ENCODE data around the gene SORT1.

Gene SORT1

DNA sequence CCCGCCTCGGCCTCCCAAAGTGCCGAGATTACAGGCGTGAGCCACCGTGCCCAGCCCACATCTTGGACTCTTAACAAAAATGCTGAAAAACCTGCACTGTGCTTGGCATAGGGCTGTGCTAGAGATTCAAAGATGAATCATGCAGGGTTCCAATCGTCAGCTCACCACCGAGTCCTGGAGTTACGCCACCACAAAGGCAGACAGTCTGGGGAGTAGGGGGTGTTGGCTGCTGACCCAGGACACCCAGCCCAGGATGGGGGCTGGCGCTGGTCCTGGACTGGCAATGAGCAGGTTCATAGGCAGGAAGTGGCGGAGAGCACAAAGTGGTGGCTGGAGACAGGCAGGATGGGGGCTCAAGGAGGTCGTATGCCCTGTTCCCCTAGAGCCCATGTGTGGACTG is 130.8 kb downstream of the SORT1 start:
- TF ChIP-seq, protein P1, sequence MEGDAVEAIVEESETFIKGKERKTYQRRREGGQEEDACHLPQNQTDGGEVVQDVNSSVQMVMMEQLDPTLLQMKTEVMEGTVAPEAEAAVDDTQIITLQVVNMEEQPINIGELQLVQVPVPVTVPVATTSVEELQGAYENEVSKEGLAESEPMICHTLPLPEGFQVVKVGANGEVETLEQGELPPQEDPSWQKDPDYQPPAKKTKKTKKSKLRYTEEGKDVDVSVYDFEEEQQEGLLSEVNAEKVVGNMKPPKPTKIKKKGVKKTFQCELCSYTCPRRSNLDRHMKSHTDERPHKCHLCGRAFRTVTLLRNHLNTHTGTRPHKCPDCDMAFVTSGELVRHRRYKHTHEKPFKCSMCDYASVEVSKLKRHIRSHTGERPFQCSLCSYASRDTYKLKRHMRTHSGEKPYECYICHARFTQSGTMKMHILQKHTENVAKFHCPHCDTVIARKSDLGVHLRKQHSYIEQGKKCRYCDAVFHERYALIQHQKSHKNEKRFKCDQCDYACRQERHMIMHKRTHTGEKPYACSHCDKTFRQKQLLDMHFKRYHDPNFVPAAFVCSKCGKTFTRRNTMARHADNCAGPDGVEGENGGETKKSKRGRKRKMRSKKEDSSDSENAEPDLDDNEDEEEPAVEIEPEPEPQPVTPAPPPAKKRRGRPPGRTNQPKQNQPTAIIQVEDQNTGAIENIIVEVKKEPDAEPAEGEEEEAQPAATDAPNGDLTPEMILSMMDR (conservative IDR thresholded peaks at IDR 0.05), result no peak
- TF ChIP-seq ZFX (IDR thresholded peaks at IDR 0.05), result no peak
- H3K27ac ChIP-seq, result no peak overlapping the region

DNA sequence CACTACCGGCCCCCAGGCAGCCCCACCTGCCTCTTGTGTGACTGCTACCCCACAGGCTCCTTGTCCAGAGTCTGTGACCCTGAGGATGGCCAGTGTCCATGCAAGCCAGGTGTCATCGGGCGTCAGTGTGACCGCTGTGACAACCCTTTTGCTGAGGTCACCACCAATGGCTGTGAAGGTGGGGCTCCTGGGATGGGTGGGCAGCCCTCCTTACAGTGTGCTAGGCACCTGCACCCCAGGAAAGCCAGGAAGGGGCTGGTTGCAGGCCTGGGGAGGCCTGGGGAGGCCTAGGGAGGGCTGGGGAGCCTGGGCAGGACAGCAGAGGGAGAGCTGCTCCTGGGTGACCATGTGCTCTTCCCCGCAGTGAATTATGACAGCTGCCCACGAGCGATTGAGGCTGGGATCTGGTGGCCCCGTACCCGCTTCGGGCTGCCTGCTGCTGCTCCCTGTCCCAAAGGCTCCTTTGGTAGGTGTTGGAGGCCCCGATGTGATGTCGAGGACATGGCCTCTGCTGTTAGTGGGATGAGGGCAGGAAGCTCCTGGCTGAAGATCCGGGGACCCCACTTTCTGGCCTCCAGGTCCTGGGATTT is 131.9 kb downstream of the SORT1 start:
- TF ChIP-seq ZFX (IDR thresholded peaks at IDR 0.05), result no peak
- TF ChIP-seq, protein P1 (conservative IDR thresholded peaks at IDR 0.05), result no peak
- no peak overlapping the region for H3K27ac ChIP-seq

DNA sequence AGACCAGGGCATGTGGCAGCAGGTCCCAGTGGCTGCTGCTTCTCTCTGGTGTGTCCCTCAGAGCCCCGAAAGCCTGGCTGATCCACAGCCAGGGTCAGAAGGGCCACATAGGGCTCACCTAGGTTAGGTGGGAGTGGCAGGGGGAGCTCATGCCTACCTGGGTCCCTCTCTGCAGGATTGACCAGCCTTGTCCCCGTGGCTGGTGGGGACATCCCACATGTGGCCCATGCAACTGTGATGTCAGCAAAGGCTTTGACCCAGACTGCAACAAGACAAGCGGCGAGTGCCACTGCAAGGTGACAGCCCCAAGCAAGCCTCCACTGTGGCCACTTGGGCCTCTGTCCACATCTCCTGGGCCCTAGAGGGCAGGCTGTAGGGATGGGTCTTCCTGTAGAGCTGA is 132.7 kb downstream of the SORT1 start:
- TF ChIP-seq ZFX (IDR thresholded peaks at IDR 0.05), result no peak
- no peak overlapping the region for H3K27ac ChIP-seq

DNA sequence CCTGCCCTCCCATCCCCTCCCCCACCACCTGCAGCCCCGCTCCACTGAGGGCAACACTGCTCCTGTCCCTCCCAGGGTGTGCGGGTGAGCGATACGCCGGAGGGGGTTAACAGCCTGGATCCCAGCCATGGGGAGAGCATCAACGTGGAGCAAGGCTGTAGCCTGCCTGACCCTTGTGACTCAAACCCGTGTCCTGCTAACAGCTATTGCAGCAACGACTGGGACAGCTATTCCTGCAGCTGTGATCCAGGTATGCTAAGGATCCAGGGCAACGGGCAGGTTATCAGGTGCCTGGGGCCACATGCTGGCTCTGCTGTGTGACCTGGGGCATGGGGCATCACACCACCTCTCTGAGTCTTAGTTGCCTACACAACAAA is 133.4 kb downstream of the SORT1 start:
- no peak for TF ChIP-seq ZFX (IDR thresholded peaks at IDR 0.05)
- TF ChIP-seq, protein P1 (conservative IDR thresholded peaks at IDR 0.05), result no peak
- no peak overlapping the region; the same call in 1 of the 2 replicates for H3K27ac ChIP-seq

DNA sequence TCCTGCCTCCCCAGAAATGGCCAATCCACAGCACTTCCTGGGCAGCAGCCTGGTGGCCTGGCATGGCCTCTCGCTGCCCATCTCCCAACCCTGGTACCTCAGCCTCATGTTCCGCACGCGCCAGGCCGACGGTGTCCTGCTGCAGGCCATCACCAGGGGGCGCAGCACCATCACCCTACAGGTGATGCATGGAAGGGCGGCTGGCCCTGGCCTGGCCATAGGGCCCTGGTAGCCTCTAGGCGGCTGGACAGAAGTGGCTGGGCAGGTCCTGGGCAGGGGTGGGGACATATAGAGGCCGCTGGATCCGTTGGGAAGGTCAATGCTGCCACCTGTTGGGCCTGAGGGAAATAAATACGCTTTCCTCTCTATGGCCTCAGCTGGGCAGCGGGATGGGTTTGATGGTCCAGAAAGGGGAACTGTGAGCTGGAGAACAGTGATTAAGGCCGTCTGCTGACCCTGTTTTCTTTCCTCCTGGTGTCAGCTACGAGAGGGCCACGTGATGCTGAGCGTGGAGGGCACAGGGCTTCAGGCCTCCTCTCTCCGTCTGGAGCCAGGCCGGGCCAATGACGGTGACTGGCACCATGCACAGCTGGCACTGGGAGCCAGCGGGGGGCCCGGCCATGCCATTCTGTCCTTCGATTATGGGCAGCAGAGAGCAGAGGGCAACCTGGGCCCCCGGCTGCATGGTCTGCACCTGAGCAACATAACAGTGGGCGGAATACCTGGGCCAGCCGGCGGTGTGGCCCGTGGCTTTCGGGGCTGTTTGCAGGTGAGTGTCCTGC is 133.9 kb downstream of the SORT1 start:
- TF ChIP-seq, protein P1 (conservative IDR thresholded peaks at IDR 0.05), result peak; percentile 100
- no peak for TF ChIP-seq ZFX (IDR thresholded peaks at IDR 0.05)
- H3K27ac ChIP-seq, result peak overlapping the region; percentile 31; the same call in 1 of the 2 replicates

DNA sequence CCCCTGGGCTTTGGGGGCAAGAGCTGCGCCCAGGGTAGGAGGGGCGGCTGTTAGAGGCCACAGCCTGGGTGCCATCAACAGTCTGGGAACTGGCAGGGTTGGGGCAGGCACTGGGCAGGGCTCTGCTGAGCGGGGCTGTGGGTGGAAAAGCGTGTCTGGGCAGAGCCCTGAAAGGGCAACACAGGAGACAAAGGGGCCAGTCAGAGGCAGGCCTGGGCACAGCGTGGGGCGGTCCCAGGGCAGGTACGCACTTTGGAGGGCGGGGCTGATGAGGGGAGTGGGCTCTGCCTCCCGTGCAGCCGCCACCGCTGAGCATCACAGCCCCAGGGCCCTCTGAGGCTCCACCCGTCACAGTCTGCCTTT is 134.5 kb downstream of the SORT1 start:
- peak overlapping the region; percentile 31 for H3K27ac ChIP-seq
- no peak for TF ChIP-seq ZFX (IDR thresholded peaks at IDR 0.05)
- TF ChIP-seq, protein P1 (conservative IDR thresholded peaks at IDR 0.05), result no peak

DNA sequence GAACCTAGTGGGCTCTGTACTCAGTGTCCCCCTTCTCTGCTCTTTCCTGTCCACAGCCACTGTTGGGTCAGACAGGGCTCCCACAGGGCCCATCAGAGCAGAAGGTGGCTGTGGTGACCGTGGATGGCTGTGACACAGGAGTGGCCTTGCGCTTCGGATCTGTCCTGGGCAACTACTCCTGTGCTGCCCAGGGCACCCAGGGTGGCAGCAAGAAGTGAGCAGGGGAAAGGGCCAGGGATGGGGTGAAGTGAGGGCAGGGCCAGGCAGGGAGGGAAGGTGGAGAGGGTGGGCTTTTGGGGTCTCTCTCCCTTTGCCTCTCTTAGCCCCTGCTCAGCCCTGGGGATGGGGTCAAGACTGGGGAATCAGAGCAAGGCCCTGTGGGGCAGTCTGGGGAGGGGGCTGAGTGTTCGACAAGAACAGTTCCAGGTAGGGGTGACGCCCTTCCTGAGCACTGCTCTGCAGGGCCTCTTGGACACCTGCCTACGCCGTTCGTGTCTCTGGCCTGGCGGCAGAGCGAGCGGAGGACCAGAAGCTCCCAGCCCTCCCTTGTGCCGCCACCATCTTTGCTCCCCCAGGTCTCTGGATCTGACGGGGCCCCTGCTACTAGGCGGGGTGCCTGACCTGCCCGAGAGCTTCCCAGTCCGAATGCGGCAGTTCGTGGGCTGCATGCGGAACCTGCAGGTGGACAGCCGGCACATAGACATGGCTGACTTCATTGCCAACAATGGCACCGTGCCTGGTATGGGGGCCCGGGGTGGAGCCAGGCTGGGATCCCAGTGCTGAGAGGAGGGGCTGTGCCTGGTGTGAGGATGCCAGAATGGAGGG is 135.3 kb downstream of the SORT1 start:
- TF ChIP-seq, protein P1 (conservative IDR thresholded peaks at IDR 0.05), result no peak
- no peak for TF ChIP-seq ZFX (IDR thresholded peaks at IDR 0.05)
- H3K27ac ChIP-seq, result peak overlapping the region; percentile 31

Data from C4-2B (cell line).